ENCODE data around the gene MYRIP.

The MYRIP gene

GRCh38 chr3:40057077-40057476, 247.7 kb downstream of the MYRIP start:
- Histone ChIP-seq H4K20me1 (ENCODE audit: insufficient read depth, low read length) (no peaks in the 10 kb centered on the region), H2AFZ (ENCODE audit: low read depth, low read length) (no peak overlapping the region)

GRCh38 chr3:40057786-40058185, 248.4 kb downstream of the MYRIP start:
- no peak overlapping the region for H2AFZ ChIP-seq (ENCODE audit: low read depth, low read length)
- H3K36me3 ChIP-seq (replicated peaks; ENCODE audit: low read depth, low read length): no peaks in the 10 kb centered on the region
- no peak for TF ChIP-seq EZH2phosphoT487 (IDR thresholded peaks at IDR 0.05; ENCODE audit: low read depth)
- TF ChIP-seq CTCF (IDR thresholded peaks at IDR 0.05; ENCODE audit: low read depth, low read length): no peak
- H3K4me1 ChIP-seq (ENCODE audit: low read length): no peaks in the 10 kb centered on the region
- no peaks in the 10 kb centered on the region for H4K20me1 ChIP-seq (ENCODE audit: insufficient read depth, low read length)
- no peak overlapping the region for H3K4me3 ChIP-seq (ENCODE audit: low read length)
- no peaks in the 10 kb centered on the region for H3K27me3 ChIP-seq (ENCODE audit: low read depth, low read length)
- no peak overlapping the region for H3K9ac ChIP-seq (ENCODE audit: low read length)
- no peak overlapping the region for H3K27ac ChIP-seq (ENCODE audit: low read length)
- no peaks in the 10 kb centered on the region for H3K9me3 ChIP-seq (ENCODE audit: insufficient read depth, low read length)
- H3K79me2 ChIP-seq (ENCODE audit: low read length): no peaks in the 10 kb centered on the region
- no peak overlapping the region for H3K4me2 ChIP-seq (ENCODE audit: low read length)

More at GRCh38 chr3:40057077-40057476, 247.7 kb downstream of the MYRIP start:
- H3K9ac ChIP-seq (ENCODE audit: low read length): no peak overlapping the region
- H3K4me3 ChIP-seq (ENCODE audit: low read length): no peak overlapping the region
- no peaks in the 10 kb centered on the region for H3K79me2 ChIP-seq (ENCODE audit: low read length)
- TF ChIP-seq CTCF (IDR thresholded peaks at IDR 0.05; ENCODE audit: low read depth, low read length): no peak
- no peak for TF ChIP-seq EZH2phosphoT487 (IDR thresholded peaks at IDR 0.05; ENCODE audit: low read depth)
- H3K9me3 ChIP-seq (ENCODE audit: insufficient read depth, low read length): no peaks in the 10 kb centered on the region
- H3K27me3 ChIP-seq (ENCODE audit: low read depth, low read length): no peaks in the 10 kb centered on the region
- H3K4me1 ChIP-seq (ENCODE audit: low read length): no peaks in the 10 kb centered on the region
- no peak overlapping the region for H3K27ac ChIP-seq (ENCODE audit: low read length)
- H3K4me2 ChIP-seq (ENCODE audit: low read length): no peak overlapping the region
- no peaks in the 10 kb centered on the region for H3K36me3 ChIP-seq (replicated peaks; ENCODE audit: low read depth, low read length)

GRCh38 chr3:40068636-40069035, 259.2 kb downstream of the MYRIP start:
- no peak overlapping the region for H2AFZ ChIP-seq (ENCODE audit: low read depth, low read length)
- no peak for TF ChIP-seq CTCF (IDR thresholded peaks at IDR 0.05; ENCODE audit: low read depth, low read length)
- TF ChIP-seq EZH2phosphoT487 (IDR thresholded peaks at IDR 0.05; ENCODE audit: low read depth): no peak
- no peaks in the 10 kb centered on the region for H3K27me3 ChIP-seq (ENCODE audit: low read depth, low read length)
- H3K9ac ChIP-seq (ENCODE audit: low read length): no peak overlapping the region
- H3K36me3 ChIP-seq (replicated peaks; ENCODE audit: low read depth, low read length): no peaks in the 10 kb centered on the region
- no peaks in the 10 kb centered on the region for H3K9me3 ChIP-seq (ENCODE audit: insufficient read depth, low read length)
- no peaks in the 10 kb centered on the region for H4K20me1 ChIP-seq (ENCODE audit: insufficient read depth, low read length)
- no peak overlapping the region for H3K4me3 ChIP-seq (ENCODE audit: low read length)
- H3K27ac ChIP-seq (ENCODE audit: low read length): no peak overlapping the region
- H3K4me1 ChIP-seq (ENCODE audit: low read length): no peaks in the 10 kb centered on the region
- no peak overlapping the region for H3K4me2 ChIP-seq (ENCODE audit: low read length)
- no peaks in the 10 kb centered on the region for H3K79me2 ChIP-seq (ENCODE audit: low read length)

- H3K4me3 ChIP-seq (ENCODE audit: low read length): no peak overlapping the region
- no peak overlapping the region for H2AFZ ChIP-seq (ENCODE audit: low read depth, low read length)
- H3K9ac ChIP-seq (ENCODE audit: low read length): no peak overlapping the region
- H3K4me1 ChIP-seq (ENCODE audit: low read length): no peaks in the 10 kb centered on the region
- no peaks in the 10 kb centered on the region for H3K27me3 ChIP-seq (ENCODE audit: low read depth, low read length)
- no peaks in the 10 kb centered on the region for H3K9me3 ChIP-seq (ENCODE audit: insufficient read depth, low read length)
- H3K27ac ChIP-seq (ENCODE audit: low read length): no peak overlapping the region
- H4K20me1 ChIP-seq (ENCODE audit: insufficient read depth, low read length): no peaks in the 10 kb centered on the region
- no peak for TF ChIP-seq EZH2phosphoT487 (IDR thresholded peaks at IDR 0.05; ENCODE audit: low read depth)
- no peak for TF ChIP-seq CTCF (IDR thresholded peaks at IDR 0.05; ENCODE audit: low read depth, low read length)
- H3K79me2 ChIP-seq (ENCODE audit: low read length): no peaks in the 10 kb centered on the region
- H3K36me3 ChIP-seq (replicated peaks; ENCODE audit: low read depth, low read length): no peaks in the 10 kb centered on the region
- no peak overlapping the region for H3K4me2 ChIP-seq (ENCODE audit: low read length)
Observed at GRCh38 chr3:40070816-40071215, 261.4 kb downstream of the MYRIP start.

All from OCI-LY3 (cell line).